HG03108 (cell line): ENCODE measurements around the gene HIP1.
"Not testable (repeated sequence)": the region's sequence is repeated elsewhere in the genome, so short reads cannot be mapped to it uniquely, and the experiment has no call there.

Experiments used
- ATAC-seq: cut with Tn5 transposase; IDR thresholded peaks from one replicate; pipeline ENCODE4 v1.9.1; 2021; ENCODE audit warnings: moderate library complexity; ENCODE audit not compliant: unreplicated experiment

The HIP1 gene

DNA sequence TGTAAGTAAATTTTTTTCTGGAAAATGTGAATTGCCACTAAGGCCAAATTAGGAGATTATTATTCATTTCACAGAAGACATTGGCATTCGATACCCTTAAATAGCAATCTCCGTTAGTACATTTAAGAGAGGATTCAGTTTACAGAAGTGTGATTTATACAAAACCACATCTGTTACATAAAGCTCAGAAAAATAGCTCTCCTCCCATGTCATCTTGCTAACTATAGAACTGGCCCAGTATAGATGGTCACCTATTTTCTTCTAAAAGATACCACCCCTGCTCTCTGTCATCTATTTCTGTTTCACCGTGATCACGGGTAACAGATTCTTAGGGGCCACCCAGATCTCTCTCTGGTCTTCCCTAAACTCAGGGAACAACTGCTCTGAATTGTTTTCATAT lies 119.1 kb downstream of the HIP1 start:
- ATAC-seq = no peak

GRCh38 chr7:75617634-75618234 lies 121.0 kb downstream of the HIP1 start:
- ATAC-seq = no peak

GRCh38 chr7:75616421-75617167 lies 122.1 kb downstream of the HIP1 start:
- ATAC-seq = no peak

- ATAC-seq = no peak
Measured at GRCh38 chr7:75614401-75614800, 124.3 kb downstream of the HIP1 start.

GRCh38 chr7:75613351-75613750 lies 125.4 kb downstream of the HIP1 start:
- ATAC-seq = no peak

- ATAC-seq = no peak
Measured at GRCh38 chr7:75611557-75612178, 127.1 kb downstream of the HIP1 start.

- ATAC-seq = not testable (repeated sequence)
Measured at GRCh38 chr7:75609416-75609815, 129.3 kb downstream of the HIP1 start.

- ATAC-seq = no peak
Measured at GRCh38 chr7:75608451-75609122, 130.2 kb downstream of the HIP1 start.

GRCh38 chr7:75604408-75604807 lies 134.3 kb downstream of the HIP1 start:
- ATAC-seq = no peak

- ATAC-seq = not testable (repeated sequence)
Measured at GRCh38 chr7:75602831-75603230, 135.9 kb downstream of the HIP1 start.

DNA sequence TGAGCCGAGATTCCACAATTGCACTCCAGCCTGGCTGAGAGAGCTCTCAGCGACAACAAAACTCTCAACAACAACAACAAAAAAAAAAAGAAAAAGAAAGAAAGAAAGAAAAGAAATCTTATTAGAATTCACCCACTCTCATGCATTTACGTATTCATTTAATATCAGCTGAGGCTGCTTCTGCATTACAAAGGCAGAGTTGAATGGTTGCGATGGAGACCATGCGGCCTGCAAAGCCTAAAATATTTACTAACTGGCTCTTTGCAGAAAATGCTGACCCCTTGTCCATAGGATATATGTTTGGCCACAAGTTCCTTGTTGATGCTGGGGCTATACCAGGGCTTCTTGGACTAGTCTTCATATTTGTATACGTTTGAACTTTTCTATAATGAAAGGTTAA lies 137.2 kb downstream of the HIP1 start:
- ATAC-seq = no peak

GRCh38 chr7:75600748-75601147 lies 138.0 kb downstream of the HIP1 start:
- ATAC-seq = not testable (repeated sequence)

DNA sequence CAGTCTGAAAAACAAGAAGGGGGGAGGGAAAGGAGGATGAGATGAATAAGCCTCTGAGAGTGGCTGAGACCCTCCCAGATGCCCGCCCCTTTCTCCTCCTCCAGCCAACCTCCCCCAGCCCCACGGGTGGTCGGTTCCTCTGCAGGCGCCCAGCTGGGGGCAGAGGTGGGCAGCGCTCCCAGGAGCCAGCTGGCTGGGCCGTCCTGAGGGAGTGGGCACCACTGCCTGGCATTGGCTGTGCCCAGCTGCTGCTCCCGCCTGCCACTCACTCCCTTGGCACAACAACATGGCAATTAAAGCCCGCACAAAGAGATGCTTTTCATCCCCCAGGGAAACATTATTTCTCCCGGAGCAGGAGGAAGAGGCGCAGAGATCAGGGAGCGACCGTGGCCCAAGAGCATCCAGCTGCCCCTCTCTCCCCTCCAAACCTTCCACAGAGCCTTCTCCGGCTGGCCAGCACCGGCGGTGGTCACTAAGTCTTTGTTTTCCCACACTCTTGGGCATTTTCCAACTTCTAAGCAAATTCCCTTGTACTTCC lies 139.4 kb downstream of the HIP1 start:
- ATAC-seq = no peak

DNA sequence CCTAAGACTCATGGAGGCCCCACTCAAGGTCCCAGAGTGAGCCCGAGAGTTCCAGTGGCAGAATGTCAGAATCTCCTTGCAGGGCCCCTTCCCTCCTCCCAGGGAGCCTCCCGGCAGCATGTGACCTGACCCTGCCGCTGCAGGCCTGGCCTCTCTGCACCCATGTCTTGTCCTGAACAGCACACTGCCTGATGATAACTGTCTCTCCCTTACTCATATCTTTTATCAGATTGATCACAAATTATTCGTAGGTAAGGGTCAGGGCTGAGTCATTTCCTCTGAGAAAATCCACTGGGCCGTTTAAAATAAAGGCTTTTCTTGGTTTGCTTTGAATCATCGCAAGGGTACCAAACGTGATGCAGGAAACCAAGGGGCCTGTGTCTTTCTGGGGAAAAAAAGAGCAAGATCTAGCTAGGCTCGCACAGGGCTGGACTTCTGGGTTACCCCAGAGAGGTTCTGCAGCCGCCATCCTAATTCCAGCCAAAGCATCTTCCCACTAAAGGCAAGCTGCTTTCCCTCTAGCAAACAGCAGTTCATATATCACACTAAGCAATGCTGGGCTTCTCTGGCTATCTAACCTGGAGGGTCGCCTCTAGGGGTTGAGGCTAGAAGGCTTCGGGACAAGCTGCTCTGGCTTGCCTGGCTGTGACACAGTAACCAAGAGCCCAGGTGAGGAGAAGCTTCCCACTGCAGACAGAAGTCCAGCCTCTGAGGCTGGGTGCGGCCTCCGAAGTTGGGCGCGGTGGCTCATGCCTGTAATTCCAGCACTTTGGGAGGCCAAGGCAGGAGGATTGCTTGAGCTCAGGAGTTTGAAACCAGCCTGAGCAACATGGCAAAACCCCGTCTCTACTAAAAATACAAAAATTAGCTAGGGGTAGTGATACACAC lies 141.8 kb downstream of the HIP1 start:
- ATAC-seq = no peak

GRCh38 chr7:75595766-75596165 lies 143.0 kb downstream of the HIP1 start:
- no peak for ATAC-seq

DNA sequence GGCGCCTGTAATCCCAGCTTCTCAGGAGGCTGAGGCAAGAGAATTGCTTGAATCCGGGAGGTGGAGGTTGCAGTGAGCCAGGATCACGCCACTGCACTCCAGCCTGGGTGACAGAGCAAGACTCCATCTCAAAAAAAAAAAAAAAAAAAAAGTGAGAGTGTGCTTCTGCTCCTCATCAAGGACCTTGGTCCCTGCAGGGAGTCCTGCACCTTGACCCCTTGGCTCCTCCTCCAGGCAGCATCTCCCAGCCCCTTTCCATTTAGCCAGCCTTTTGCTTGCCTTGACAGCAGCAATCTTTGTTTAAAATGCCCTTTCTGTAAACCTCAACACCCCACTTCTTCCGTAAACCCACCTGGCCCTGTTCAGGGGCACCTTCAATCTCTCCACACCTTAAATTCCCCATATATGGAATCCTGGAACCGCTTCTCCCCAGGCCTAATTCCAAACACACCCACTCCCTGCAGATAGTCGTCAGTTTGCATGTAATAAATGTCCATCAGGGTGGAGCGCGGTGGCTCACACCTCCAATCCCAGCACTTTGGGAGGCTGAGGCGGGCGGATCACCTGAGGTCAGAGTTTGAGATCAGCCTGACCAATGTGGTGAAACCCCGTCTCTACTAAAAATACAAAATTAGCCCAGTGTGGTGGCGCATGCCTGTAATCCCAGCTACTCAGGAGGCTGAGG lies 145.1 kb downstream of the HIP1 start:
- not testable (repeated sequence) for ATAC-seq

DNA sequence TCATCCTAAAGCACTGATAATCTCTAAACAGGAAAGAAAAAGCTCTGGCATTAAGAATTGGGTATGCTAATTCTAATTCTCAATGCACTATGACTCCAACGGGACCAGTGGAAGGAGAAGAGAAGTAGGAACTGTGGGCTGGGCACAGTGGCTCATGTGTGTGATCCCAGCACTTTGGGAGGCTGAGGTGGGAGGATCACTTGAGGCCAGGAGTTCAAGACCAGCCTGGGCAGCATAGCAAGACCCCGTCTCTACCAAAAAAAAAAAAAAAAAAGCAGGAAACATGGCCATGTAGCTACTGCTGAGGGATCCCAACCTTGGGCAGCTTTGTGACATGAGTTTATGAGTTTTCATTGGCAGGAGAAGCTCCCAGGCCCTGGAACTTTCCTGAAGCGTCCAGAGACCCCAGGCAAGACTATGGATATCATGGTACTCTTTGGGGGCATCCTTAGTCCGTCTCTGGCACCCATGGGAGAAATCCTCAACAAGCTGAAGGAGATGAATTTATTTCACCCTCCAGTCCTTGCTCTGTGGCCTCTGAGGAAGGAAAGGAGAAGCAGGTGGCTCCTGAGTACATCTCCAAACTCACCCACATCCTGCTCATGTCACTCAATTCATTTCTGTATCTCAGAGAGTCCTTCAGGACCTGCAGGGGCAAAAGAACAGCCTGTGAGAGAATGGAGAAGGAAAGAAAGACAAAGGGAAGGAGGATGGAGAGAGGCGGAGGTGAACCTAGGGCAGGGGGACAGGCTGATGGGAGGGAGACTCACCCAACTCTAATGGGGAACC lies 147.1 kb downstream of the HIP1 start:
- ATAC-seq = no peak

GRCh38 chr7:75590373-75591005 lies 148.3 kb downstream of the HIP1 start:
- no peak for ATAC-seq

GRCh38 chr7:75584354-75584753 lies 154.4 kb downstream of the HIP1 start:
- no peak for ATAC-seq
